Testis (tissue), 3 donors: ENCODE measurements around the gene TTC23. TPM values are rescaled to one million over a fixed set of nuclear protein-coding genes. Genes with fewer than 3 reads are reported as not detected.

Experiments
- DNase-seq: peaks from one replicate; pipeline ENCODE4 v3.0.0-alpha.2; 2019
- H3K27ac ChIP-seq, 2 donors: fragments of 200-600 bp; sonication (generic); one replicate each; pipeline ENCODE4 v1.5.1; 2019
- H3K27me3 ChIP-seq: fragments of 200-600 bp; sonication (generic); one replicate; pipeline ENCODE4 v1.5.1; 2019
- H3K36me3 ChIP-seq: fragments of 200-600 bp; sonication (generic); one replicate; pipeline ENCODE4 v1.5.1; 2017; ENCODE audit warnings: low read depth; ENCODE audit errors: missing control alignments
- H3K4me1 ChIP-seq: fragments of 200-600 bp; sonication (generic); one replicate; pipeline ENCODE4 v1.5.1; 2019
- H3K4me3 ChIP-seq, 2 donors: fragments of 200-600 bp; sonication (generic); one replicate each; pipeline ENCODE4 v1.5.1; 2017 to 2019
- H3K9me3 ChIP-seq: fragments of 200-600 bp; sonication (generic); one replicate; pipeline ENCODE4 v1.5.1; 2017
- POLR2A ChIP-seq: fragments of 450-650 bp; IDR thresholded peaks from one replicate; pipeline ENCODE4 v1.6.1; 2017; ENCODE audit warnings: antibody characterized with exemption, mild to moderate bottlenecking, moderate library complexity
- WGBS, 2 donors: methylation state at CpG; one replicate each; pipeline ENCODE4 v1.1.5; 2018; 5-methylcytosine and 5-hydroxymethylcytosine counted together
- intact Hi-C: fragments of 100-400 bp; cut with DNase I; formaldehyde crosslinking; loops from one replicate; pipeline ENCODE4 v1.15.1; 2023; ENCODE audit warnings: low total_unique reads
- polyA plus RNA-seq: library from polyadenylated mRNA; stranded (reverse); fragments of 350-450 nt; fragmentation: Illumina TruSeq; extraction: RNeasy Lipid Tissue Mini Kit (QIAGEN cat#74804); gene quantifications from one replicate; pipeline ENCODE4 v1.2.3, GENCODE V29; 2014; ENCODE audit warnings: low read depth, low replicate concordance; ENCODE audit not compliant: insufficient read depth
- total RNA-seq, 2 donors: library from RNA; depleted of rRNA; stranded (reverse); fragments of >200 nt; gene quantifications; one replicate each; pipeline ENCODE4 v1.2.3, GENCODE V29; 2016
- TF ChIP-seq, protein P1 (sequence below), 3 experiments: fragments of 450-650 bp in 2 of 3; fragments of 200-600 bp in 1 of 3; sonication (generic) in 1 of 3; IDR thresholded peaks; one replicate each; pipeline ENCODE4 v1.5.1; 2016 to 2019; ENCODE audit warnings: antibody characterized with exemption in 3 of 3, mild to moderate bottlenecking in 2 of 3, moderate library complexity in 1 of 3

The TTC23 gene
- total and polyA plus RNA-seq, 3 donors from 2014 or later = 26.6 to 40.5 (median 37.2) TPM

DNA sequence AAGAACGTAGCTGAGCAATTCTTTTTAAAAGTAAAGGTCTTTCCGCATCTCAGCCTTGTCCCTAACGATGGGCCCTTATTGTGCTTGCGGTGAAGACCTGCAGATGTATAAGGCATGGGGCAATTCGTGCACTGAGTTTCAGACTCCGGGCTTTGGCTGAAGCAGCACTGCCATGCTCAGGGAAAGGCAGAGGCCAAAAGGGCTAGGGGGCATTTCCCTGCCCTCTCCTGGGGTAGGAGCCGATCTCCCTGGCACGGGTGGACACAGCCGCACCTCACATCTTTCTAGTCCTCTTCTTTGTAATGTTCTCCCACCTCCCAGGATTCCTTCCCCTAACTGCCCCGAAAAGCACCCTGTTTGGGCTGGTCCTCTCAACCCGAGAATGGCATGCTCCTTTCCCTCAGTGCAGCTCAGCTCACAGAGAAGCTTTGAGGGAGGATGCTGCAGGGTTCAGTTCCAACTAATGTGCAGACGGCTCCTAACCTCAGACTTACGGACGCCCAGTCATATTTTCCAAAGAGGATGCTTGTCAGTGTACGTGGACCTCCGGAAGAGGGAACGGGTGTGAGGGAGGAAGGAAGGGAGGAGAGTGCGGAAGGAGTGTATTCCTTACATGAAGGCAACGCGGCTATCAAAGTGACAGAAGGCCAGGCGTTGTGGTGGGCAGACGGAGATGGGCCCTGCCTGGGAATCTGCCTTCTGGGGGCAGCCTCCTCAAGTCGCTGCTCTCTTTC is 83.3 kb downstream of the TTC23 start:
- intact Hi-C loops = no loop called here
- peak; percentile 6 for DNase-seq
- TF ChIP-seq, protein P1, sequence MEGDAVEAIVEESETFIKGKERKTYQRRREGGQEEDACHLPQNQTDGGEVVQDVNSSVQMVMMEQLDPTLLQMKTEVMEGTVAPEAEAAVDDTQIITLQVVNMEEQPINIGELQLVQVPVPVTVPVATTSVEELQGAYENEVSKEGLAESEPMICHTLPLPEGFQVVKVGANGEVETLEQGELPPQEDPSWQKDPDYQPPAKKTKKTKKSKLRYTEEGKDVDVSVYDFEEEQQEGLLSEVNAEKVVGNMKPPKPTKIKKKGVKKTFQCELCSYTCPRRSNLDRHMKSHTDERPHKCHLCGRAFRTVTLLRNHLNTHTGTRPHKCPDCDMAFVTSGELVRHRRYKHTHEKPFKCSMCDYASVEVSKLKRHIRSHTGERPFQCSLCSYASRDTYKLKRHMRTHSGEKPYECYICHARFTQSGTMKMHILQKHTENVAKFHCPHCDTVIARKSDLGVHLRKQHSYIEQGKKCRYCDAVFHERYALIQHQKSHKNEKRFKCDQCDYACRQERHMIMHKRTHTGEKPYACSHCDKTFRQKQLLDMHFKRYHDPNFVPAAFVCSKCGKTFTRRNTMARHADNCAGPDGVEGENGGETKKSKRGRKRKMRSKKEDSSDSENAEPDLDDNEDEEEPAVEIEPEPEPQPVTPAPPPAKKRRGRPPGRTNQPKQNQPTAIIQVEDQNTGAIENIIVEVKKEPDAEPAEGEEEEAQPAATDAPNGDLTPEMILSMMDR (IDR thresholded peaks at IDR 0.05) = no peak
- TF ChIP-seq POLR2A = no peak
- 92% methylated on average over 23 of the region's 23 CpGs for WGBS, 2 donors
- Histone ChIP-seq H3K4me3 (no peak overlapping the region), H3K27ac (no peak overlapping the region), H3K27me3 (no peaks in the 10 kb centered on the region), H3K4me1 (no peaks in the 10 kb centered on the region), H3K36me3 (no peaks in the 10 kb centered on the region), H3K9me3 (no peaks in the 10 kb centered on the region)

DNA sequence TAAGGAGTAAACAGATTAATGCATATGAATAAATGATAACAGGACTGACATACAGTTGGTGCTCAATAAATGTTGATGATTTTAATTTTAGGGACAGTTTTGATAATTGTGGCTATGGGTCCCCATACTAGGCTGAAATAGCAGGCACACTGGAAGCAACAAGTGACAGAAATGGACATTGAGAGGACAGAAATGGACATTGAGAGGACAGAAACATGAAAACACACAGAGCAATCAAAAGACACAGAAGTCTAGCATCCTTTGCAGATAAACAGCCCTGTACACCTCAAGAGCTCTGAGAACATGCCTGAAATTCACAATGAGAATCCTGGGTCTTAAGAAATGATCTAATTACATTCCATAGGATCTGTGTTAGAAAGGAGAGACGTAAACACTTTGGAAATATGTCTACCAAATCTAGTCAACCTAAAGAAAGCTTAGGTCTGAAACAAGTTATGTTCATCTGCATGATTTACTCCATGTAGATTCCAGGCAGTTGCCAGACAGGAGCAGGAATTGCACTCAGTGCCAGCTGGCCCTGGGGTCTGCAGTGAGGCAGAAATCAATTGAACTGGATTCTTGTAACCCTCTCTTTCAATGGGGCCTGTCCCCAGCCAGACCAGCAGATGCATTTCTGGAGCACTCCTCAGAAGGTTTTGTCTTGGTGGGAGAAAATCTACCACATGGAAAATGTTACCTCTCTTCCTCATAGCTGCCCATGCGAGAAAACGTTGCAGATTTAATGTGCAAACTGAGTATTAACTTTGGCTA is 84.2 kb downstream of the TTC23 start:
- no peaks in the 10 kb centered on the region for H3K27me3 ChIP-seq
- TF ChIP-seq, protein P1 (IDR thresholded peaks at IDR 0.05) = no peak
- TF ChIP-seq POLR2A = no peak
- H3K9me3 ChIP-seq = no peaks in the 10 kb centered on the region
- H3K4me3 ChIP-seq = no peak overlapping the region
- no peaks in the 10 kb centered on the region for H3K36me3 ChIP-seq
- intact Hi-C loops = no loop called here
- no peak overlapping the region for H3K27ac ChIP-seq
- 93 to 97% methylated on average over 3 of the region's 3 CpGs for WGBS, 2 donors
- DNase-seq = peak; percentile 10
- H3K4me1 ChIP-seq = no peaks in the 10 kb centered on the region

DNA sequence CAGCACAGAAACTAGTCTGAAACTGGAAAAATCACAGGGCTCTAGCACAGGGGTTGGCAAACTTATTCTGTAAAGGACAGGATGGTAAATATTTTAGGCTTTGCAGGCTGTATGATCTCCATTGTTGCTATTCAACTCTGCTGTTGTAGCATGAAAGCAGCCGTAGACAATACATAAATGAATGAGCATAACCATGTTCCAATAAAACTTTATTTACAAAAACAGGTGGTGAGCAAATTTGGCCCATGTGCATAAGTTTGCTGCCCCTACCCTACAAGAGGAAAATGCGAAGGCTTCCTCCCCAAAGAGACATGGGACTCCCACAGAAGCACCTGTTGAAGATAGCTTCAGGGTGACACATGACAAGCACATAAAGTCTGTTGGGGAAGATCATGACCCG is 85.3 kb downstream of the TTC23 start:
- no peak overlapping the region for H3K27ac ChIP-seq

DNA sequence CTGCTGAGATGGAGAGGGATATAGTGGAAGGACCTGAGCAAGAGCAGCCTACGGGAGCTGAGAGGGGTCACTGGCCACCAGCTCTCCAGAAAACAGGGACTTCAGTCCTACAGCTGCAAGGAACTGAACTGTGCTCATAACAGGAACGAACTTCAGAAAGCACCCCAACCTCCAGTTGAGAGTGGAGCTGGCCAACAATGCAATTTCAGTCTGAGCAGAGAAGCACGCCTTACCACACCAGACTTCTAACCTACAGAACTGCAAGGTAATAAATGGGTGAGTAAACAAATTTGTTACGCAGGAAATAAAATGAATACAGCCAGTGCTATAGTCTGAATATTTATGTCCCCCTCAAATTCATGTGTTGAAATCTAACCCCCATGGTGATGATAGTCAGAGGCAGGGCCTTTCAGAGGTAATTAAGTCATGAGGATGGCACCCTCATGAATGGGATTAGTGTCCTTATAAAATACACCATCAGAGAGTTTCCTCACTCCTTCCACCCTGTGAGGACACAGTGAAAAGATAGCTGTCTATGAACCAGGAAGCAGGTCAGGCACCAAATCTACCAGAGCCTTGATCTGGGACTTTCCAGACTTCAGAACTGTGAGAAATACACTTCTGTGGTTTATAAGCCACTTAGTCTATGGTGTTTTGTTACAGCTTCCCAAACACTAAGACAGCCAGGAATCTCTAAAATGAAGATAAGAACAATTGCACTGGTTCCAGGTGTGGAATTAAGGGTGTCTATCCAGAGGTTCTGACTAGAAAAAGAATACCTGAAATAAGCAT is 85.9 kb downstream of the TTC23 start:
- WGBS, 2 donors = 79 to 93% methylated on average over 4 of the region's 4 CpGs
- peak; percentile 4 for DNase-seq
- intact Hi-C loops = no loop called here
- no peaks in the 10 kb centered on the region for H3K27me3 ChIP-seq
- no peak overlapping the region for H3K27ac ChIP-seq
- H3K4me3 ChIP-seq = no peak overlapping the region
- H3K36me3 ChIP-seq = no peaks in the 10 kb centered on the region
- H3K9me3 ChIP-seq = no peaks in the 10 kb centered on the region
- no peaks in the 10 kb centered on the region for H3K4me1 ChIP-seq
- TF ChIP-seq, protein P1 (IDR thresholded peaks at IDR 0.05) = no peak
- TF ChIP-seq POLR2A = no peak

More for the DNA sequence above, 85.3 kb downstream of the TTC23 start:
- DNase-seq = no peak
- Histone ChIP-seq H3K4me3 (no peak overlapping the region), H3K36me3 (no peaks in the 10 kb centered on the region), H3K27me3 (no peaks in the 10 kb centered on the region), H3K4me1 (no peaks in the 10 kb centered on the region), H3K9me3 (no peaks in the 10 kb centered on the region)
- WGBS, 2 donors = 89 to 94% methylated on average over 3 of the region's 3 CpGs
- intact Hi-C loops = no loop called here
- no peak for TF ChIP-seq POLR2A
- TF ChIP-seq, protein P1 (IDR thresholded peaks at IDR 0.05) = no peak
